Liver (tissue), 9 donors: Measurements from ENCODE around the gene RNF168. TPM values are rescaled to one million over a fixed set of nuclear protein-coding genes. Genes with fewer than 3 reads are reported as not detected.
A peak's percentile ranks its signal among the peaks of the same experiment; 100 is the strongest.

ENCODE experiments used
- DNase-seq: peaks from one replicate; pipeline ENCODE4 v3.0.0-alpha.2; 2017; ENCODE audit warnings: low spot score
- H3K27ac ChIP-seq, 2 donors: one replicate each; pipeline ENCODE4 v1.7.0; 2013; ENCODE audit warnings: inconsistent platforms in 2 of 2, low read length in 2 of 2, control low read depth in 1 of 2, low read depth in 1 of 2, mild to moderate bottlenecking in 1 of 2
- H3K27me3 ChIP-seq, 4 donors: one replicate each; pipeline versions ENCODE4 v1.6.1 to v1.7.0; 2013; ENCODE audit warnings: low read length in 3 of 4, inconsistent platforms in 1 of 4, mild to moderate bottlenecking in 1 of 4, moderate library complexity in 1 of 4; ENCODE audit not compliant: control insufficient read depth in 4 of 4, insufficient read depth in 4 of 4
- H3K36me3 ChIP-seq, 4 donors: one replicate each; pipeline versions ENCODE4 v1.6.1 to v1.7.0; 2013; ENCODE audit warnings: low read length in 3 of 4, mild to moderate bottlenecking in 3 of 4, low read depth in 1 of 4, moderate library complexity in 1 of 4; ENCODE audit not compliant: control insufficient read depth in 4 of 4, insufficient read depth in 3 of 4
- H3K4me1 ChIP-seq, 4 donors: one replicate each; pipeline versions ENCODE4 v1.6.1 to v1.7.0; 2013; ENCODE audit warnings: low read length in 3 of 4, mild to moderate bottlenecking in 3 of 4, moderate library complexity in 1 of 4; ENCODE audit not compliant: control insufficient read depth in 4 of 4, insufficient read depth in 4 of 4
- H3K4me3 ChIP-seq, 3 donors: one replicate each; pipeline versions ENCODE4 v1.6.1 to v1.7.0; 2013; ENCODE audit warnings: low read length in 3 of 3, control low read depth in 1 of 3, low read depth in 1 of 3, mild to moderate bottlenecking in 1 of 3
- H3K9ac ChIP-seq, 2 donors: one replicate each; pipeline ENCODE4 v1.7.0; 2013; ENCODE audit warnings: low read length in 2 of 2, mild to moderate bottlenecking in 2 of 2, moderate library complexity in 2 of 2, control low read depth in 1 of 2, low read depth in 1 of 2
- H3K9me3 ChIP-seq, 4 donors: one replicate each; pipeline versions ENCODE4 v1.6.1 to v1.7.0; 2013; ENCODE audit warnings: low read length in 3 of 4; ENCODE audit not compliant: control insufficient read depth in 4 of 4
- EGR1 ChIP-seq, 2 donors: IDR thresholded peaks; 2 replicates each; pipeline ENCODE4 v1.6.1; 2016 to 2018; ENCODE audit warnings: antibody characterized with exemption in 2 of 2, low read depth in 2 of 2
- FOXA1 ChIP-seq: IDR thresholded peaks from 2 replicates; pipeline ENCODE4 v1.6.1; 2016; ENCODE audit warnings: antibody characterized with exemption
- FOXA2 ChIP-seq: IDR thresholded peaks from 2 replicates; pipeline ENCODE4 v1.6.1; 2016; ENCODE audit warnings: antibody characterized with exemption
- GABPA ChIP-seq, 2 donors: IDR thresholded peaks in 1 of 2; conservative IDR thresholded peaks in 1 of 2; 2 replicates each; pipeline ENCODE4 v1.6.1; 2016; ENCODE audit warnings: antibody characterized with exemption in 2 of 2, mild to moderate bottlenecking in 1 of 2, moderate library complexity in 1 of 2
- HNF4A ChIP-seq, 2 donors: conservative IDR thresholded peaks; 2 replicates each; pipeline ENCODE4 v1.6.1; 2016; ENCODE audit warnings: antibody characterized with exemption in 2 of 2, mild to moderate bottlenecking in 2 of 2
- JUND ChIP-seq, 2 donors: IDR thresholded peaks; 2 replicates each; pipeline ENCODE4 v1.6.1; 2016; ENCODE audit warnings: antibody characterized with exemption in 2 of 2
- MAX ChIP-seq: IDR thresholded peaks from 2 replicates; pipeline ENCODE4 v1.6.1; 2016; ENCODE audit warnings: antibody characterized with exemption
- NR2F2 ChIP-seq: IDR thresholded peaks from 2 replicates; pipeline ENCODE4 v1.6.1; 2016; ENCODE audit warnings: antibody characterized with exemption
- RAD21 ChIP-seq, 2 donors: IDR thresholded peaks; 2 replicates each; pipeline ENCODE4 v1.6.1; 2016; ENCODE audit warnings: antibody characterized with exemption in 2 of 2, mild to moderate bottlenecking in 2 of 2
- REST ChIP-seq: IDR thresholded peaks from 2 replicates; pipeline ENCODE4 v1.6.1; 2016; ENCODE audit warnings: antibody characterized with exemption, mild to moderate bottlenecking
- SP1 ChIP-seq: IDR thresholded peaks from 2 replicates; pipeline ENCODE4 v1.6.1; 2018; ENCODE audit warnings: antibody characterized with exemption, mild to moderate bottlenecking
- TAF1 ChIP-seq: conservative IDR thresholded peaks from 2 replicates; pipeline ENCODE4 v1.6.1; 2016; ENCODE audit warnings: antibody characterized with exemption, mild to moderate bottlenecking
- YY1 ChIP-seq: IDR thresholded peaks from 2 replicates; pipeline ENCODE4 v1.6.1; 2016; ENCODE audit warnings: antibody characterized with exemption, mild to moderate bottlenecking
- WGBS: extraction: QIAGEN DNeasy Blood & Tissue Kit; methylation state at CpG from one replicate; pipeline ENCODE4 v1.1.7; 2013; 5-methylcytosine and 5-hydroxymethylcytosine counted together
- polyA plus RNA-seq, 2 donors: library from polyadenylated mRNA; stranded (reverse) in 1 of 2; unstranded in 1 of 2; fragments of 200-250 nt in 1 of 2; fragments of >200 nt in 1 of 2; fragmentation: Nextera tagmentation in 1 of 2; extraction: Ambion mirVana in 1 of 2; gene quantifications; one replicate each; pipeline versions ENCODE4 v1.2.1 to v1.2.3, GENCODE V29; 2013 to 2015
- total RNA-seq, 2 donors: library from RNA; depleted of rRNA; stranded (reverse); fragments of >200 nt; gene quantifications; one replicate each; pipeline ENCODE4 v1.2.3, GENCODE V29; 2014
- donor health status: healthy.
- donor health status: healthy.
- donor health status: healthy.
- donor health status: healthy.
- donor health status: healthy.

Gene RNF168
- total and polyA plus RNA-seq, 4 donors, result 3.4 to 10.0 (median 7.3) TPM

GRCh38 chr3:196440041-196440537 lies 63.5 kb downstream of the RNF168 start (continued):
- no peak for TF ChIP-seq REST
- TF ChIP-seq NR2F2, result no peak
- no peak for TF ChIP-seq JUND (IDR thresholded peaks at IDR 0.05)
- TF ChIP-seq SP1, result no peak

GRCh38 chr3:196432137-196432879 lies 71.3 kb downstream of the RNF168 start, which contains the start of gene UBXN7:
Gene UBXN7 (minus strand): TSS chr3:196432427. CDS start chr3:196432399, 28 bp downstream.
- no peaks in the 10 kb centered on the region for H3K27me3 ChIP-seq
- TF ChIP-seq FOXA2 (no peak), FOXA1 (no peak), MAX (peak; percentile 47), YY1 (peak; percentile 98), GABPA (IDR thresholded peaks at IDR 0.05 in 1 of 2, conservative IDR thresholded peaks at IDR 0.05 in 1 of 2) (peak in 1 of 2 donors; percentile 16), REST (peak; percentile 17), JUND (IDR thresholded peaks at IDR 0.05) (no peak), EGR1 (IDR thresholded peaks at IDR 0.05; ENCODE audit: low read depth in 2 of 2) (peak in 1 of 2 donors; percentile 16), RAD21 (IDR thresholded peaks at IDR 0.05) (peak; percentile 4 to 35), TAF1 (peak; percentile 78), HNF4A (conservative IDR thresholded peaks at IDR 0.05) (no peak)
- WGBS, result under 1% methylated on average over 67 of the region's 67 CpGs
- H3K4me3 ChIP-seq, result peak within 1 kb of the TSS; percentile 89 to 99 (median 97)
- no peaks in the 10 kb centered on the region for H3K9me3 ChIP-seq
- DNase-seq, result peak; percentile 98
- H3K27ac ChIP-seq, result peak within 1 kb of the TSS; percentile 95 to 97
- peaks cover 0 to 16% (median 7%) of the 10 kb centered on the region in 4 donors for H3K4me1 ChIP-seq
- no peaks in the 10 kb centered on the region for H3K36me3 ChIP-seq
- H3K9ac ChIP-seq, result peak within 1 kb of the TSS; percentile 77 to 93
